HepG2 (cell line): Measurements from ENCODE around the gene MAP2K3. TPM values are rescaled to one million over a fixed set of nuclear protein-coding genes. Genes with fewer than 3 reads are reported as not detected.
A peak's percentile ranks its signal among the peaks of the same experiment; 100 is the strongest.

Source experiments
- CTCF ChIP-seq: sonication (generic); formaldehyde crosslinking; IDR thresholded peaks from 2 replicates; pipeline ENCODE4 v1.5.0; 2020; ENCODE audit warnings: mild to moderate bottlenecking, missing genetic modification reagents, moderate library complexity
- EP300 ChIP-seq, 3 experiments: sonication (generic) in 1 of 3; formaldehyde crosslinking in 1 of 3; IDR thresholded peaks; 2 replicates each; pipeline versions ENCODE4 v1.5.1 to v1.6.1; 2011 to 2020; ENCODE audit warnings: low read depth in 2 of 3, low read length in 2 of 3, borderline replicate concordance in 1 of 3, improper control_type of control experiment in 1 of 3, mild to moderate bottlenecking in 1 of 3, missing genetic modification reagents in 1 of 3, moderate library complexity in 1 of 3
- MED1 ChIP-seq: sonication (generic); formaldehyde crosslinking; IDR thresholded peaks from 2 replicates; pipeline ENCODE4 v1.4.0; 2020; ENCODE audit warnings: missing genetic modification reagents
- RORA ChIP-seq: sonication (generic); formaldehyde crosslinking; IDR thresholded peaks from 2 replicates; pipeline ENCODE4 v1.5.0; 2020; ENCODE audit warnings: mild to moderate bottlenecking, missing genetic modification reagents, moderate library complexity
- YEATS2 ChIP-seq: sonication (generic); formaldehyde crosslinking; IDR thresholded peaks from 2 replicates; pipeline ENCODE4 v1.4.0; 2020; ENCODE audit warnings: missing genetic modification reagents, borderline replicate concordance
- ZNF343 ChIP-seq: sonication (generic); formaldehyde crosslinking; IDR thresholded peaks from 2 replicates; pipeline ENCODE4 v1.4.0; 2020; ENCODE audit warnings: mild to moderate bottlenecking, missing genetic modification reagents
- polyA plus RNA-seq, 8 experiments: library from polyadenylated mRNA; depleted of rRNA in 3 of 8; stranded (reverse) in 7 of 8; unstranded in 1 of 8; fragments of >200 nt; fragmentation: Illumina TruSeq in 4 of 8; extraction: Trizol in 4 of 8; gene quantifications; 2 replicates each; pipeline versions ENCODE4 v1.2.1 to v1.2.3, GENCODE V29; 2011 to 2016; ENCODE audit warnings: low read depth in 4 of 8, missing spikeins in 1 of 8, mixed read lengths in 1 of 8; ENCODE audit not compliant: insufficient read depth in 1 of 8
- total RNA-seq, 5 experiments: library from RNA; depleted of rRNA; stranded (reverse); fragments of >200 nt; fragmentation: Illumina TruSeq; extraction: Trizol; gene quantifications; 2 replicates each; pipeline ENCODE4 v1.2.3, GENCODE V29; 2016; ENCODE audit warnings: low read depth in 1 of 5
- TF ChIP-seq, protein P1 (sequence below): sonication (generic); formaldehyde crosslinking; IDR thresholded peaks from 2 replicates; pipeline ENCODE4 v1.9.0; 2021; ENCODE audit warnings: mild to moderate bottlenecking, missing genetic modification reagents
- TF ChIP-seq, protein P2 (sequence below): sonication (generic); formaldehyde crosslinking; IDR thresholded peaks from 2 replicates; pipeline ENCODE4 v1.5.0; 2020; ENCODE audit warnings: mild to moderate bottlenecking, missing genetic modification reagents
- TF ChIP-seq, protein P3 (sequence below): sonication (generic); formaldehyde crosslinking; IDR thresholded peaks from 2 replicates; pipeline ENCODE4 v1.8.0; 2022; ENCODE audit warnings: low read depth, missing genetic modification reagents
- TF ChIP-seq, protein P4 (sequence below): sonication (generic); formaldehyde crosslinking; IDR thresholded peaks from 2 replicates; pipeline ENCODE4 v1.5.0; 2020; ENCODE audit warnings: mild to moderate bottlenecking, missing genetic modification reagents
- TF ChIP-seq, protein P5 (sequence below): sonication (generic); formaldehyde crosslinking; IDR thresholded peaks from 2 replicates; pipeline ENCODE4 v1.5.0; 2020; ENCODE audit warnings: missing genetic modification reagents

The MAP2K3 gene
- total and polyA plus RNA-seq, 2 of the 13 experiments (the other 11 are each of a cell fraction or from before 2014, with no cell fraction given) = 20.5 to 27.4 TPM

- TF ChIP-seq, protein P1, sequence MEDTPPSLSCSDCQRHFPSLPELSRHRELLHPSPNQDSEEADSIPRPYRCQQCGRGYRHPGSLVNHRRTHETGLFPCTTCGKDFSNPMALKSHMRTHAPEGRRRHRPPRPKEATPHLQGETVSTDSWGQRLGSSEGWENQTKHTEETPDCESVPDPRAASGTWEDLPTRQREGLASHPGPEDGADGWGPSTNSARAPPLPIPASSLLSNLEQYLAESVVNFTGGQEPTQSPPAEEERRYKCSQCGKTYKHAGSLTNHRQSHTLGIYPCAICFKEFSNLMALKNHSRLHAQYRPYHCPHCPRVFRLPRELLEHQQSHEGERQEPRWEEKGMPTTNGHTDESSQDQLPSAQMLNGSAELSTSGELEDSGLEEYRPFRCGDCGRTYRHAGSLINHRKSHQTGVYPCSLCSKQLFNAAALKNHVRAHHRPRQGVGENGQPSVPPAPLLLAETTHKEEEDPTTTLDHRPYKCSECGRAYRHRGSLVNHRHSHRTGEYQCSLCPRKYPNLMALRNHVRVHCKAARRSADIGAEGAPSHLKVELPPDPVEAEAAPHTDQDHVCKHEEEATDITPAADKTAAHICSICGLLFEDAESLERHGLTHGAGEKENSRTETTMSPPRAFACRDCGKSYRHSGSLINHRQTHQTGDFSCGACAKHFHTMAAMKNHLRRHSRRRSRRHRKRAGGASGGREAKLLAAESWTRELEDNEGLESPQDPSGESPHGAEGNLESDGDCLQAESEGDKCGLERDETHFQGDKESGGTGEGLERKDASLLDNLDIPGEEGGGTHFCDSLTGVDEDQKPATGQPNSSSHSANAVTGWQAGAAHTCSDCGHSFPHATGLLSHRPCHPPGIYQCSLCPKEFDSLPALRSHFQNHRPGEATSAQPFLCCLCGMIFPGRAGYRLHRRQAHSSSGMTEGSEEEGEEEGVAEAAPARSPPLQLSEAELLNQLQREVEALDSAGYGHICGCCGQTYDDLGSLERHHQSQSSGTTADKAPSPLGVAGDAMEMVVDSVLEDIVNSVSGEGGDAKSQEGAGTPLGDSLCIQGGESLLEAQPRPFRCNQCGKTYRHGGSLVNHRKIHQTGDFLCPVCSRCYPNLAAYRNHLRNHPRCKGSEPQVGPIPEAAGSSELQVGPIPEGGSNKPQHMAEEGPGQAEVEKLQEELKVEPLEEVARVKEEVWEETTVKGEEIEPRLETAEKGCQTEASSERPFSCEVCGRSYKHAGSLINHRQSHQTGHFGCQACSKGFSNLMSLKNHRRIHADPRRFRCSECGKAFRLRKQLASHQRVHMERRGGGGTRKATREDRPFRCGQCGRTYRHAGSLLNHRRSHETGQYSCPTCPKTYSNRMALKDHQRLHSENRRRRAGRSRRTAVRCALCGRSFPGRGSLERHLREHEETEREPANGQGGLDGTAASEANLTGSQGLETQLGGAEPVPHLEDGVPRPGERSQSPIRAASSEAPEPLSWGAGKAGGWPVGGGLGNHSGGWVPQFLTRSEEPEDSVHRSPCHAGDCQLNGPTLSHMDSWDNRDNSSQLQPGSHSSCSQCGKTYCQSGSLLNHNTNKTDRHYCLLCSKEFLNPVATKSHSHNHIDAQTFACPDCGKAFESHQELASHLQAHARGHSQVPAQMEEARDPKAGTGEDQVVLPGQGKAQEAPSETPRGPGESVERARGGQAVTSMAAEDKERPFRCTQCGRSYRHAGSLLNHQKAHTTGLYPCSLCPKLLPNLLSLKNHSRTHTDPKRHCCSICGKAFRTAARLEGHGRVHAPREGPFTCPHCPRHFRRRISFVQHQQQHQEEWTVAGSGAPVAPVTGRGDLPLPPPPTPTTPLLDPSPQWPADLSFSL (CRISPR knock-in tag) = no peak
- TF ChIP-seq, protein P2, sequence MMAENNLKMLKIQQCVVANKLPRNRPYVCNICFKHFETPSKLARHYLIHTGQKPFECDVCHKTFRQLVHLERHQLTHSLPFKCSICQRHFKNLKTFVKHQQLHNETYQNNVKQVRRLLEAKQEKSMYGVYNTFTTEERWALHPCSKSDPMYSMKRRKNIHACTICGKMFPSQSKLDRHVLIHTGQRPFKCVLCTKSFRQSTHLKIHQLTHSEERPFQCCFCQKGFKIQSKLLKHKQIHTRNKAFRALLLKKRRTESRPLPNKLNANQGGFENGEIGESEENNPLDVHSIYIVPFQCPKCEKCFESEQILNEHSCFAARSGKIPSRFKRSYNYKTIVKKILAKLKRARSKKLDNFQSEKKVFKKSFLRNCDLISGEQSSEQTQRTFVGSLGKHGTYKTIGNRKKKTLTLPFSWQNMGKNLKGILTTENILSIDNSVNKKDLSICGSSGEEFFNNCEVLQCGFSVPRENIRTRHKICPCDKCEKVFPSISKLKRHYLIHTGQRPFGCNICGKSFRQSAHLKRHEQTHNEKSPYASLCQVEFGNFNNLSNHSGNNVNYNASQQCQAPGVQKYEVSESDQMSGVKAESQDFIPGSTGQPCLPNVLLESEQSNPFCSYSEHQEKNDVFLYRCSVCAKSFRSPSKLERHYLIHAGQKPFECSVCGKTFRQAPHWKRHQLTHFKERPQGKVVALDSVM = peak; percentile 76
- peak; percentile 84 for TF ChIP-seq MED1 (CRISPR knock-in tag)
- TF ChIP-seq EP300 (IDR thresholded peaks at IDR 0.05; ENCODE audit: low read depth in 2 of 2, low read length in 2 of 2) = peak in 1 of 2 experiments; percentile 71; a peak in 2 of 4 replicates
- peak; percentile 16; the same call in 1 of the 2 replicates for TF ChIP-seq EP300 (CRISPR knock-in tag; IDR thresholded peaks at IDR 0.05; ENCODE audit: borderline replicate concordance)
- TF ChIP-seq, protein P3, sequence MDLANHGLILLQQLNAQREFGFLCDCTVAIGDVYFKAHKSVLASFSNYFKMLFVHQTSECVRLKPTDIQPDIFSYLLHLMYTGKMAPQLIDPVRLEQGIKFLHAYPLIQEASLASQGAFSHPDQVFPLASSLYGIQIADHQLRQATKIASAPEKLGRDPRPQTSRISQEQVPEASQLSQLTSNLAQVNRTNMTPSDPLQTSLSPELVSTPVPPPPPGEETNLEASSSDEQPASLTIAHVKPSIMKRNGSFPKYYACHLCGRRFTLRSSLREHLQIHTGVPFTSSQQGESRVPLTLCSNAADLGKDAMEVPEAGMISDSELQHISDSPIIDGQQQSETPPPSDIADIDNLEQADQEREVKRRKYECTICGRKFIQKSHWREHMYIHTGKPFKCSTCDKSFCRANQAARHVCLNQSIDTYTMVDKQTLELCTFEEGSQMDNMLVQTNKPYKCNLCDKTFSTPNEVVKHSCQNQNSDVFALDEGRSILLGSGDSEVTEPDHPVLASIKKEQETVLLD (CRISPR knock-in tag) = no peak
- TF ChIP-seq ZNF343 = peak; percentile 54; the same call in 1 of the 2 replicates
- peak; percentile 60; the same call in 1 of the 2 replicates for TF ChIP-seq YEATS2 (CRISPR knock-in tag)
- TF ChIP-seq, protein P4, sequence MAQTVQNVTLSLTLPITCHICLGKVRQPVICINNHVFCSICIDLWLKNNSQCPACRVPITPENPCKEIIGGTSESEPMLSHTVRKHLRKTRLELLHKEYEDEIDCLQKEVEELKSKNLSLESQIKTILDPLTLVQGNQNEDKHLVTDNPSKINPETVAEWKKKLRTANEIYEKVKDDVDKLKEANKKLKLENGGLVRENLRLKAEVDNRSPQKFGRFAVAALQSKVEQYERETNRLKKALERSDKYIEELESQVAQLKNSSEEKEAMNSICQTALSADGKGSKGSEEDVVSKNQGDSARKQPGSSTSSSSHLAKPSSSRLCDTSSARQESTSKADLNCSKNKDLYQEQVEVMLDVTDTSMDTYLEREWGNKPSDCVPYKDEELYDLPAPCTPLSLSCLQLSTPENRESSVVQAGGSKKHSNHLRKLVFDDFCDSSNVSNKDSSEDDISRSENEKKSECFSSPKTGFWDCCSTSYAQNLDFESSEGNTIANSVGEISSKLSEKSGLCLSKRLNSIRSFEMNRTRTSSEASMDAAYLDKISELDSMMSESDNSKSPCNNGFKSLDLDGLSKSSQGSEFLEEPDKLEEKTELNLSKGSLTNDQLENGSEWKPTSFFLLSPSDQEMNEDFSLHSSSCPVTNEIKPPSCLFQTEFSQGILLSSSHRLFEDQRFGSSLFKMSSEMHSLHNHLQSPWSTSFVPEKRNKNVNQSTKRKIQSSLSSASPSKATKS (CRISPR knock-in tag) = no peak
- TF ChIP-seq, protein P5, sequence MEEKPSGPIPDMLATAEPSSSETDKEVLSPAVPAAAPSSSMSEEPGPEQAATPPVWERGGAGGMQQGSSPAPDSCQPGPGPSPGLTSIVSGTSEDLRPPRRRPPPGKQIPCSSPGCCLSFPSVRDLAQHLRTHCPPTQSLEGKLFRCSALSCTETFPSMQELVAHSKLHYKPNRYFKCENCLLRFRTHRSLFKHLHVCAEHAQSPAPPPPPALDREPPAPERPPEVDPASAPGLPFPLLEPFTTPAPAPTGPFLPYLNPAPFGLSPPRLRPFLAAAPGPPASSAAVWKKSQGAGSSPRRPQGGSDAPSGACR (CRISPR knock-in tag) = 0 out of 2 replicates have a peak, but pooled peaks have one; percentile 59
- no peak for TF ChIP-seq CTCF
- no peak for TF ChIP-seq RORA (CRISPR knock-in tag)
These were observed 1.7 kb downstream of the MAP2K3 start (continued) for GRCh38 chr17:21286066-21286770.
